Ovary (tissue), 9 donors: ENCODE measurements around the gene TRMT10C. TPM values are rescaled to one million over a fixed set of nuclear protein-coding genes. Genes with fewer than 3 reads are reported as not detected.

Experiments used
- DNase-seq, 5 donors: peaks; one replicate each; pipeline ENCODE4 v3.0.0-alpha.2; 2019 to 2020
- H3K27ac ChIP-seq, 2 donors: fragments of 200-600 bp; one replicate each; pipeline versions ENCODE4 v1.5.1 to v1.8.0; 2019 to 2022
- H3K27me3 ChIP-seq: fragments of 200-600 bp; one replicate; pipeline ENCODE4 v1.8.0; 2022
- H3K36me3 ChIP-seq: fragments of 200-600 bp; sonication (generic); one replicate; pipeline ENCODE4 v1.5.1; 2019
- H3K4me1 ChIP-seq: one replicate; pipeline ENCODE4 v1.8.1; 2013; ENCODE audit warnings: mild to moderate bottlenecking, moderate library complexity; ENCODE audit not compliant: insufficient read depth
- H3K4me3 ChIP-seq: fragments of 200-600 bp; sonication (generic); one replicate; pipeline ENCODE4 v1.5.1; 2017
- H3K9me3 ChIP-seq, 2 donors: fragments of 200-600 bp in 1 of 2; sonication (generic) in 1 of 2; one replicate each; pipeline versions ENCODE4 v1.5.1 to v1.8.1; 2013 to 2019; ENCODE audit warnings: mild to moderate bottlenecking in 1 of 2, moderate library complexity in 1 of 2
- EP300 ChIP-seq: sonication (generic); formaldehyde crosslinking; IDR thresholded peaks from one replicate; pipeline ENCODE4 v1.6.1; 2017; ENCODE audit warnings: antibody characterized with exemption
- POLR2A ChIP-seq: fragments of 450-650 bp; IDR thresholded peaks from one replicate; pipeline ENCODE4 v1.6.1; 2017; ENCODE audit warnings: antibody characterized with exemption, mild to moderate bottlenecking, moderate library complexity
- WGBS, 3 donors: extraction: QIAGEN DNeasy Blood & Tissue Kit in 1 of 3; methylation state at CpG; one replicate each; pipeline versions ENCODE4 v1.1.5 to v1.1.7; 2013 to 2017; 5-methylcytosine and 5-hydroxymethylcytosine counted together
- intact Hi-C, 4 donors: fragments of 100-400 bp; cut with DNase I; formaldehyde crosslinking; loops; one replicate each; pipeline versions ENCODE4 v1.11.0 to v1.15.1; 2022 to 2023
- polyA plus RNA-seq, 2 donors: library from polyadenylated mRNA; stranded (reverse); fragments of 200-250 nt in 1 of 2; fragments of 350-450 nt in 1 of 2; fragmentation: Illumina TruSeq in 1 of 2; extraction: RNeasy Lipid Tissue Mini Kit (QIAGEN cat#74804) in 1 of 2; gene quantifications; one replicate each; pipeline ENCODE4 v1.2.3, GENCODE V29; 2013 to 2014
- total RNA-seq, 7 donors: library from RNA; depleted of rRNA in 2 of 7; stranded (reverse); fragments of >200 nt in 2 of 7; fragmentation: NEBNext Ultra II Directional in 3 of 7; extraction: Animal tissue kit (Norgen Biotek cat#: 25700) in 3 of 7; gene quantifications; one replicate each; pipeline versions ENCODE4 v1.1.0 to v1.2.4, GENCODE V29; 2016 to 2023
- TF ChIP-seq, protein P1 (sequence below), 3 donors: fragments of 450-650 bp in 2 of 3; fragments of 200-600 bp in 1 of 3; IDR thresholded peaks; one replicate each; pipeline versions ENCODE4 v1.5.1 to v1.8.0; 2016 to 2022; ENCODE audit warnings: antibody characterized with exemption in 3 of 3, mild to moderate bottlenecking in 1 of 3
- donor health status: DM: no; HTN: no; CAD: no; lungs with moderate emphysema.
- donor health status: DM: no; HTN: no; CAD: no.
- donor health status: Bipolar disorder and iron deficiency.
- donor health status: DM: yes; HTN: yes; CAD: no.
- donor health status: DM: no; HTN: no; CAD: no.
- donor health status: DM: yes; HTN: yes; CAD: no.

The TRMT10C gene
- total and polyA plus RNA-seq, 9 donors = 13.9 to 23.3 (median 18.6) TPM

DNA sequence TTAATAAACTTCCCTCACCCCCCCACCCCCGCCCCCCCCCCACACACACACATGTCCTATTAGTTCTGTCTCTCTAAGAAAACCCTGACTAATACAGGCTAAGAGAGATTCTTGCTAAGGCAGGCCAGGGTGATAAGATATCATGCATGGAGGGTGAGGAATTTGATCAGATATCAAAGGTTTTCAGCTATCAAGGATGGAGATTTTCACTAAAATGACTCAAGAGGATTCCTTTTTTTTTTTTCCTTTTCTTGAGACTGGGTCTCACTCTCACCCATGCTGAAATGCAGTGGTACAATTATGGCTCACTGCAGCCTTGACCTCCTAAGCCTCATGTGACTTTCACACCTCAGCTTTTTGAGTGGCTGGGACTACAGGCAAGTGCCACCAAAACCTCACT, 33.8 kb upstream of the TRMT10C start:
- TF ChIP-seq, protein P1, sequence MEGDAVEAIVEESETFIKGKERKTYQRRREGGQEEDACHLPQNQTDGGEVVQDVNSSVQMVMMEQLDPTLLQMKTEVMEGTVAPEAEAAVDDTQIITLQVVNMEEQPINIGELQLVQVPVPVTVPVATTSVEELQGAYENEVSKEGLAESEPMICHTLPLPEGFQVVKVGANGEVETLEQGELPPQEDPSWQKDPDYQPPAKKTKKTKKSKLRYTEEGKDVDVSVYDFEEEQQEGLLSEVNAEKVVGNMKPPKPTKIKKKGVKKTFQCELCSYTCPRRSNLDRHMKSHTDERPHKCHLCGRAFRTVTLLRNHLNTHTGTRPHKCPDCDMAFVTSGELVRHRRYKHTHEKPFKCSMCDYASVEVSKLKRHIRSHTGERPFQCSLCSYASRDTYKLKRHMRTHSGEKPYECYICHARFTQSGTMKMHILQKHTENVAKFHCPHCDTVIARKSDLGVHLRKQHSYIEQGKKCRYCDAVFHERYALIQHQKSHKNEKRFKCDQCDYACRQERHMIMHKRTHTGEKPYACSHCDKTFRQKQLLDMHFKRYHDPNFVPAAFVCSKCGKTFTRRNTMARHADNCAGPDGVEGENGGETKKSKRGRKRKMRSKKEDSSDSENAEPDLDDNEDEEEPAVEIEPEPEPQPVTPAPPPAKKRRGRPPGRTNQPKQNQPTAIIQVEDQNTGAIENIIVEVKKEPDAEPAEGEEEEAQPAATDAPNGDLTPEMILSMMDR (IDR thresholded peaks at IDR 0.05) = no peak
- no peak for TF ChIP-seq POLR2A
- no peak for TF ChIP-seq EP300
- H3K27ac ChIP-seq = no peak overlapping the region
- 13 to 42% (median 33%) methylated on average over 1 of the region's 1 CpG for WGBS, 3 donors
- peaks cover 0 to 3% of the 10 kb centered on the region in 2 donors for H3K9me3 ChIP-seq
- no peaks in the 10 kb centered on the region for H3K27me3 ChIP-seq
- H3K4me3 ChIP-seq = no peak overlapping the region
- no peaks in the 10 kb centered on the region for H3K4me1 ChIP-seq
- no peaks in the 10 kb centered on the region for H3K36me3 ChIP-seq
- intact Hi-C loops = no loop called here
- no peak for DNase-seq

DNA sequence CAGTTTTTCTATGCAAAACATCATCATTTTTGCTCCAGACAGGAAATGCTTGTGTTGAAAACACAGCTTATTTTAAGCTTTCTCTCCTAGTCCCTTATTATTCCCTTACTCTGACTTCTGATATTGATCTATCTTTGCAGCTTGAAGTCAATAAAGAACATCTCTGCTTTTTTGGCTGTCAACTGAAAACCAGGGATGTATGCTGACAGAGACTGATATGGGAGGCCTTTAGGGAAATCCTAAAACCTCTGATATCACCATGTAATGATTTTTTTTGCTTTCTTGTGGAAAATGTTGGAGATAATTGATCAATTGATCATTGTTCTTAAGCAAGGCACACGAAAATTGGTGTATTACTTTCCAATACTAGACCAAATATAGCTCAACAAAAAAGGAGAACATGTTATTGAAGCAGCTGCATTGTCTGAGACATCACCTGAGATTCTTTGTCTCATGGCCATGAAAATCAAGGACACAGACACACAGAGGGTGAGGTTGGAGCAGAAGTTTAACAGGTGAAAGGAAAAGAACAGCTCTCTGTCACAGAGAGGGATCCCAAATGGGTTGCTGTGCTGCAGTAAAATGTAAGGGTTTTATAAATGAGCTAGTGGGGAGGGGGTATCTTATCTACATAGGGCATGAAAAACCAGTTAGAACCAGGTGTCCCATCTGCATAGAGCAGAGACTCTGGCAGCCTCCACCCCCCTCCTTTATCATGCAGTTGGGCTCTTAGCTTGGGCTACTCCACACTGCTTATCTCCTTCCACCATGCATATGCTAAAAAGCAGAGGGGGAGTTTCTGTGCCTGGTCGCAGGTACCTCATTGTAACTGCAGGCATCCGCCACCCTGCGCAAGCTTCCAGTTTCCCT, 31.6 kb upstream of the TRMT10C start:
- TF ChIP-seq EP300 = no peak
- TF ChIP-seq POLR2A = no peak
- TF ChIP-seq, protein P1 (IDR thresholded peaks at IDR 0.05) = no peak
- Histone ChIP-seq H3K9me3 (peaks cover 0 to 3% of the 10 kb centered on the region in 2 donors), H3K36me3 (no peaks in the 10 kb centered on the region), H3K27me3 (no peaks in the 10 kb centered on the region), H3K4me3 (no peak overlapping the region), H3K4me1 (no peaks in the 10 kb centered on the region), H3K27ac (no peak overlapping the region)
- intact Hi-C loops = no loop called here
- DNase-seq = no peak
- 71 to 77% (median 71%) methylated on average over 4 of the region's 4 CpGs for WGBS, 3 donors

DNA sequence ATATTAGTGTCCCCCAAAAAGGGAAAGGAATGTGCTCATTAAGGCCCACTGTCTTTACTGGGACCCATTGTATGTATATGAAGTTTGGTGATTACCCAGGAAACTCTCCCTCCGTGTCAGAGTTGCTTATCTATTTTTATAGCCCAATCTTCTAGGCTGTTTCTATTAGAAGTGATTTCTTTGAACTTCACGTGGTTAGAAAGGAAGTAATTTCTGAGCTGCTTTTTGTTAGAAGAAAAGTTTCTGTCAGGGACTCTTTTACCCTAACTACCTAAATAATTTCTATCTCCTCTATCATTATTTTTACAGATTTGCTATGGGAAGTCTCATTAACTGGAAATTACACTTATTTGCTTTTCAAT, 31.0 kb upstream of the TRMT10C start:
- Histone ChIP-seq H3K27me3 (no peaks in the 10 kb centered on the region), H3K4me3 (no peak overlapping the region), H3K9me3 (peaks cover 0 to 3% of the 10 kb centered on the region in 2 donors), H3K4me1 (no peaks in the 10 kb centered on the region), H3K36me3 (no peaks in the 10 kb centered on the region), H3K27ac (no peak overlapping the region)
- no peak for TF ChIP-seq POLR2A
- TF ChIP-seq EP300 = no peak
- TF ChIP-seq, protein P1 (IDR thresholded peaks at IDR 0.05) = no peak
- intact Hi-C loops = no loop called here
- WGBS, 3 donors = 44 to 66% (median 53%) methylated on average over 2 of the region's 2 CpGs
- no peak for DNase-seq

DNA sequence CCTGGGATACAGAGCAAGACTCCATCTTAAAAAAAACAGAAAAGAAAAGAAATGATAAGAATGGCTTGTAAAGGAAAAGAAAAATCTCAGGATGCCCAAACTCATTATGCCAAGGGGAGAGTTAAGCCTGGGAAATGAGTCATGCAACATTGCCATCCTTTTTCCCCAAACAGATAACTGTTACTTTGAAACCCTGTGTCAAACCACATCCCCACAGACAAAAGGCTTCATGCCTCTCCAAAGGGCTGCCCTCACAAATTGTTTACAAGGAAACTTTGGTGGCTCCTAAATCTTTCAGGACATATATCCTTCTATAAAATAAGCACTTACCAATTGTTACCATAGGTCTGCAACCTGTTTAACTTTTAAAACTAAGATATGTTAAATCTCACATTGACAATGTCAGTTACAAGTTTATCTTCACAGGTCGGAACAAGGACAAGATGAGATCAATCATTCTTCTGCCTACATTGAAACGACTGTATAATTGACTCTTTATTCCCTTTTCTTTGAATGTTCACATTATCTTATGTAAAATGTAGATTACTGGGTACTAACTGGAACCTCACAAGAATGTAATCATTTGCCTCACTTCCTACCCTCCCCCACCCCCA, 30.1 kb upstream of the TRMT10C start:
- no peaks in the 10 kb centered on the region for H3K9me3 ChIP-seq
- H3K4me3 ChIP-seq = no peak overlapping the region
- H3K4me1 ChIP-seq = no peaks in the 10 kb centered on the region
- WGBS, 3 donors = 15 to 43% (median 21%) methylated on average over 2 of the region's 2 CpGs
- TF ChIP-seq POLR2A (no peak), EP300 (no peak)
- TF ChIP-seq, protein P1 (IDR thresholded peaks at IDR 0.05) = no peak
- no peaks in the 10 kb centered on the region for H3K36me3 ChIP-seq
- DNase-seq = no peak
- intact Hi-C loops = no loop called here
- no peaks in the 10 kb centered on the region for H3K27me3 ChIP-seq
- no peak overlapping the region for H3K27ac ChIP-seq
